K562 (cell line): ENCODE measurements around the gene CNOT1. TPM values are rescaled to one million over a fixed set of nuclear protein-coding genes. Genes with fewer than 3 reads are reported as not detected.

Source experiments
- ATAC-seq: fragments of 200-7000 bp; cut with Tn5 transposase; 3 replicates; pipeline ENCODE4 v1.9.1; 2020; ENCODE audit warnings: moderate library complexity
- BruUV-seq: library from RNA; stranded (reverse); fragments of 400-500 nt; replicated peaks from 2 replicates; lab custom pipeline; 2021; lab: Mats Ljungman, UMichigan
- CTCF ChIA-PET: fragments of 300-600 bp; formaldehyde crosslinking; extraction: SDS; loops from one replicate; lab custom pipeline; 2021; ENCODE audit warnings: low intra/inter-chr PET ratio; lab: Yijun Ruan, JAX
- POLR2A ChIA-PET: fragments of 300-600, 350-650 bp; sonication (Branson Sonifier 250); formaldehyde crosslinking; extraction: SDS; loops from one replicate; lab custom pipeline; 2021; ENCODE audit warnings: antibody characterized with exemption, inconsistent platforms; lab: Yijun Ruan, JAX
- DNase-seq, 4 experiments: peaks; one replicate each; pipeline versions ENCODE4 v3.0.0 to v3.0.0-alpha.2; 2011 to 2018; ENCODE audit warnings: low spot score in 3 of 4, mixed read lengths in 3 of 4; ENCODE audit errors: extremely low read depth in 1 of 4
- FAIRE-seq: peaks from 2 replicates; lab custom pipeline; 2011; peaks lifted over from hg19 to GRCh38; lab: Jason Lieb, UNC
- H2AFZ ChIP-seq: 2 replicates; pipeline ENCODE4 v1.6.0; 2011; ENCODE audit warnings: low read depth, low read length, control low read depth, inconsistent platforms
- H3K27ac ChIP-seq: fragments of 200-600 bp; 3 replicates; pipeline ENCODE4 v1.8.0; 2011; ENCODE audit warnings: low read depth, mild to moderate bottlenecking, control low read depth, inconsistent platforms, low read length, moderate library complexity, mixed read lengths; ENCODE audit errors: extremely low read depth
- H3K27me3 ChIP-seq, 2 experiments: fragments of 300-600 bp in 1 of 2; 2 replicates in 1 of 2; 3 replicates in 1 of 2; pipeline versions ENCODE4 v1.6.0 to v1.8.0; 2011; ENCODE audit warnings: inconsistent platforms in 2 of 2, low read length in 2 of 2, mild to moderate bottlenecking in 1 of 2, mixed read lengths in 1 of 2, moderate library complexity in 1 of 2; ENCODE audit not compliant: control insufficient read depth in 2 of 2, insufficient read depth in 2 of 2
- H3K36me3 ChIP-seq: fragments of 300-600 bp; 3 replicates; pipeline ENCODE4 v1.8.0; 2011; ENCODE audit warnings: mild to moderate bottlenecking, low read length, inconsistent platforms; ENCODE audit not compliant: control insufficient read depth, insufficient read depth
- H3K4me1 ChIP-seq, 2 experiments: fragments of 200-600 bp in 1 of 2; replicated peaks in 1 of 2; 2 replicates in 1 of 2; 3 replicates in 1 of 2; pipeline versions ENCODE4 v1.5.1 to v1.8.0; 2011; ENCODE audit warnings: inconsistent platforms in 2 of 2, low read length in 2 of 2, mild to moderate bottlenecking in 1 of 2, mixed read lengths in 1 of 2, moderate library complexity in 1 of 2; ENCODE audit not compliant: control insufficient read depth in 2 of 2, insufficient read depth in 2 of 2
- H3K4me2 ChIP-seq: 2 replicates; pipeline ENCODE4 v1.6.1; 2011; ENCODE audit warnings: low read length, control low read depth, inconsistent platforms, mixed read lengths; ENCODE audit not compliant: insufficient read depth
- H3K4me3 ChIP-seq: fragments of 200-600 bp; sonication (generic), shearing (Covaris generic); 2 replicates; pipeline ENCODE4 v1.5.1; 2016; ENCODE audit warnings: control low read depth, inconsistent platforms
- H3K79me2 ChIP-seq: fragments of 200-600 bp; 3 replicates; pipeline ENCODE4 v1.8.0; 2011; ENCODE audit warnings: low read length, inconsistent platforms; ENCODE audit not compliant: control insufficient read depth, insufficient read depth
- H3K9ac ChIP-seq, 2 experiments: 2 replicates each; pipeline versions ENCODE4 v1.6.0 to v1.6.1; 2011; ENCODE audit warnings: low read depth in 2 of 2, low read length in 2 of 2, control low read depth in 1 of 2, inconsistent platforms in 1 of 2, mild to moderate bottlenecking in 1 of 2, mixed read lengths in 1 of 2; ENCODE audit not compliant: insufficient read depth in 1 of 2
- H3K9me1 ChIP-seq: one replicate; pipeline ENCODE4 v1.6.0; 2011; ENCODE audit warnings: inconsistent platforms, mild to moderate bottlenecking, low read length, moderate library complexity; ENCODE audit not compliant: control insufficient read depth, insufficient read depth
- H3K9me3 ChIP-seq: replicated peaks from 2 replicates; pipeline ENCODE4 v1.5.1; 2011; ENCODE audit warnings: low read depth, low read length, inconsistent platforms; ENCODE audit not compliant: control insufficient read depth, insufficient read depth
- H4K20me1 ChIP-seq: replicated peaks from 2 replicates; pipeline ENCODE4 v1.6.1; 2011; ENCODE audit warnings: low read length, inconsistent platforms, mixed read lengths; ENCODE audit not compliant: control insufficient read depth, insufficient read depth
- CREM ChIP-seq: IDR thresholded peaks from 2 replicates; pipeline ENCODE4 v1.6.1; 2014; ENCODE audit warnings: antibody characterized with exemption, low read depth
- E2F5 ChIP-seq: sonication (generic); formaldehyde crosslinking; IDR thresholded peaks from 2 replicates; pipeline ENCODE4 v1.8.0; 2022; ENCODE audit warnings: mild to moderate bottlenecking, missing genetic modification reagents
- GABPA ChIP-seq: fragments of 200-800 bp; sonication (Bioruptor generic); conservative IDR thresholded peaks from 2 replicates; pipeline ENCODE4 v1.6.1; 2016; ENCODE audit warnings: low read depth, missing genetic modification characterization, missing compliant biosample characterization
- HCFC1 ChIP-seq: IDR thresholded peaks from 2 replicates; pipeline ENCODE4 v1.6.1; 2012; ENCODE audit warnings: low read depth, low read length, improper control_type of control experiment
- KDM5B ChIP-seq: fragments of 200-600 bp; sonication (generic); IDR thresholded peaks from 2 replicates; pipeline ENCODE4 v1.6.1; 2012; ENCODE audit warnings: low read depth, mild to moderate bottlenecking, moderate library complexity, low read length, control low read depth, inconsistent platforms; ENCODE audit not compliant: insufficient replicate concordance
- KLF13 ChIP-seq: fragments of 450-650 bp; IDR thresholded peaks from 2 replicates; pipeline ENCODE4 v1.6.1; 2016; ENCODE audit warnings: missing genetic modification characterization, low read depth, mild to moderate bottlenecking, missing compliant biosample characterization, moderate library complexity, borderline replicate concordance
- STAT5B ChIP-seq: fragments of 250-450 bp; sonication (Bioruptor Pico); IDR thresholded peaks from 2 replicates; pipeline ENCODE4 v1.8.0; 2021; ENCODE audit warnings: mild to moderate bottlenecking, inconsistent platforms
- XRCC5 ChIP-seq: fragments of 200-400 bp; formaldehyde crosslinking; IDR thresholded peaks from 2 replicates; pipeline ENCODE4 v1.6.1; 2017; ENCODE audit warnings: low read depth, mild to moderate bottlenecking, low read length
- ZNF512 ChIP-seq: IDR thresholded peaks from 2 replicates; pipeline ENCODE4 v1.6.1; 2016; ENCODE audit warnings: missing genetic modification characterization, missing compliant biosample characterization
- ZNF583 ChIP-seq: fragments of 250-450 bp; sonication (Bioruptor Pico); IDR thresholded peaks from 2 replicates; pipeline ENCODE4 v1.4.0; 2020
- ZNF699 ChIP-seq: fragments of 250-450 bp; sonication (Bioruptor Pico); IDR thresholded peaks from 2 replicates; pipeline ENCODE4 v1.8.0; 2021; ENCODE audit warnings: mild to moderate bottlenecking, moderate library complexity; ENCODE audit not compliant: insufficient replicate concordance
- WGBS: fragments of 100-300 bp; shearing (Covaris generic); methylation state at CpG from one replicate; pipeline ENCODE4 v1.1.6; 2016; ENCODE audit warnings: low coverage, mixed read lengths; ENCODE audit not compliant: insufficient coverage; ENCODE audit errors: missing lambda C conversion rate; 5-methylcytosine and 5-hydroxymethylcytosine counted together
- in situ Hi-C: fragments of 300-500 bp; cut with MboI; formaldehyde crosslinking; loops from 4 replicates; pipeline ENCODE4 v1.15.0; 2018; ENCODE audit warnings: inconsistent platforms, mixed read lengths
- intact Hi-C: fragments of 100-400 bp; cut with micrococcal nuclease; formaldehyde crosslinking; loops from 2 replicates; pipeline ENCODE4 v1.14.2; 2022
- polyA plus RNA-seq, 8 experiments: library from polyadenylated mRNA; depleted of rRNA in 4 of 8; stranded (reverse) in 5 of 8; unstranded in 3 of 8; fragments of >200 nt; fragmentation: Nextera tagmentation in 2 of 8; fragmentation: Illumina TruSeq in 1 of 8; extraction: Ambion mirVana in 2 of 8; extraction: Trizol in 1 of 8; gene quantifications; 2 replicates each; pipeline versions ENCODE4 v1.2.1 to v1.2.3, GENCODE V29; 2011 to 2014; ENCODE audit warnings: inconsistent platforms in 1 of 8, missing spikeins in 1 of 8
- total RNA-seq, 7 experiments: library from RNA; depleted of rRNA in 6 of 7; stranded (reverse); fragments of >200 nt in 6 of 7; fragmentation: Illumina TruSeq in 2 of 7; extraction: Trizol in 2 of 7; gene quantifications; 2 replicates each; pipeline versions ENCODE4 v1.2.1 to v1.2.3, GENCODE V29; 2011 to 2021; ENCODE audit warnings: low replicate concordance in 1 of 7
- TF ChIP-seq, protein P1 (sequence below): sonication (generic); formaldehyde crosslinking; IDR thresholded peaks from 2 replicates; pipeline ENCODE4 v1.9.0; 2022; ENCODE audit warnings: mild to moderate bottlenecking, missing genetic modification reagents
- TF ChIP-seq, protein P2 (sequence below): fragments of 250-450 bp; sonication (Bioruptor Pico); IDR thresholded peaks from 2 replicates; pipeline ENCODE4 v1.9.0; 2021; ENCODE audit warnings: mild to moderate bottlenecking
- TF ChIP-seq, protein P3 (sequence below): fragments of 250-450 bp; sonication (Bioruptor Pico); IDR thresholded peaks from 2 replicates; pipeline ENCODE4 v1.5.0; 2021; ENCODE audit warnings: mild to moderate bottlenecking, moderate library complexity

CNOT1 gene
- total and polyA plus RNA-seq, 9 of the 15 experiments (the other 6 are each of a cell fraction or from before 2014, with no cell fraction given) = 110 to 270 (median 220) TPM

- WGBS = 0% methylated on average over 2 of the region's 2 CpGs
- ChIA-PET CTCF (no interaction called here), POLR2A (no interaction called here)
- DNase-seq = no peak
- H3K79me2 ChIP-seq = no peaks in the 10 kb centered on the region
- no TSS peak for BruUV-seq
- no peak overlapping the region for H3K4me3 ChIP-seq
- in situ Hi-C loops = no loop called here
- no peak for ATAC-seq
- H3K9me3 ChIP-seq = no peaks in the 10 kb centered on the region
- H3K36me3 ChIP-seq = no peaks in the 10 kb centered on the region
- H3K9ac ChIP-seq = no peak overlapping the region
- H3K27ac ChIP-seq = no peak overlapping the region
- H3K9me1 ChIP-seq = no peaks in the 10 kb centered on the region
- no peaks in the 10 kb centered on the region for H4K20me1 ChIP-seq
- no peak for FAIRE-seq
- H3K27me3 ChIP-seq = peaks cover 9 to 43% of the 10 kb centered on the region in 2 experiments
- intact Hi-C loops = no loop called here
- H2AFZ ChIP-seq = no peak overlapping the region
- H3K4me2 ChIP-seq = no peak overlapping the region
- no peaks in the 10 kb centered on the region for H3K4me1 ChIP-seq
- no peak for TF ChIP-seq KDM5B
- TF ChIP-seq XRCC5 = no peak
- TF ChIP-seq GABPA = no peak
- no peak for TF ChIP-seq KLF13 (tag)
- no peak for TF ChIP-seq ZNF512 (tag)
- TF ChIP-seq E2F5 = no peak
- TF ChIP-seq HCFC1 = no peak
- no peak for TF ChIP-seq CREM
- TF ChIP-seq STAT5B (CRISPR knock-in tag) = no peak
- TF ChIP-seq, protein P1, sequence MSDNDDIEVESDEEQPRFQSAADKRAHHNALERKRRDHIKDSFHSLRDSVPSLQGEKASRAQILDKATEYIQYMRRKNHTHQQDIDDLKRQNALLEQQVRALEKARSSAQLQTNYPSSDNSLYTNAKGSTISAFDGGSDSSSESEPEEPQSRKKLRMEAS (CRISPR knock-in tag) = no peak
- TF ChIP-seq ZNF583 (CRISPR knock-in tag) = no peak
- TF ChIP-seq, protein P2, sequence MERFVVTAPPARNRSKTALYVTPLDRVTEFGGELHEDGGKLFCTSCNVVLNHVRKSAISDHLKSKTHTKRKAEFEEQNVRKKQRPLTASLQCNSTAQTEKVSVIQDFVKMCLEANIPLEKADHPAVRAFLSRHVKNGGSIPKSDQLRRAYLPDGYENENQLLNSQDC (CRISPR knock-in tag) = no peak
- TF ChIP-seq, protein P3, sequence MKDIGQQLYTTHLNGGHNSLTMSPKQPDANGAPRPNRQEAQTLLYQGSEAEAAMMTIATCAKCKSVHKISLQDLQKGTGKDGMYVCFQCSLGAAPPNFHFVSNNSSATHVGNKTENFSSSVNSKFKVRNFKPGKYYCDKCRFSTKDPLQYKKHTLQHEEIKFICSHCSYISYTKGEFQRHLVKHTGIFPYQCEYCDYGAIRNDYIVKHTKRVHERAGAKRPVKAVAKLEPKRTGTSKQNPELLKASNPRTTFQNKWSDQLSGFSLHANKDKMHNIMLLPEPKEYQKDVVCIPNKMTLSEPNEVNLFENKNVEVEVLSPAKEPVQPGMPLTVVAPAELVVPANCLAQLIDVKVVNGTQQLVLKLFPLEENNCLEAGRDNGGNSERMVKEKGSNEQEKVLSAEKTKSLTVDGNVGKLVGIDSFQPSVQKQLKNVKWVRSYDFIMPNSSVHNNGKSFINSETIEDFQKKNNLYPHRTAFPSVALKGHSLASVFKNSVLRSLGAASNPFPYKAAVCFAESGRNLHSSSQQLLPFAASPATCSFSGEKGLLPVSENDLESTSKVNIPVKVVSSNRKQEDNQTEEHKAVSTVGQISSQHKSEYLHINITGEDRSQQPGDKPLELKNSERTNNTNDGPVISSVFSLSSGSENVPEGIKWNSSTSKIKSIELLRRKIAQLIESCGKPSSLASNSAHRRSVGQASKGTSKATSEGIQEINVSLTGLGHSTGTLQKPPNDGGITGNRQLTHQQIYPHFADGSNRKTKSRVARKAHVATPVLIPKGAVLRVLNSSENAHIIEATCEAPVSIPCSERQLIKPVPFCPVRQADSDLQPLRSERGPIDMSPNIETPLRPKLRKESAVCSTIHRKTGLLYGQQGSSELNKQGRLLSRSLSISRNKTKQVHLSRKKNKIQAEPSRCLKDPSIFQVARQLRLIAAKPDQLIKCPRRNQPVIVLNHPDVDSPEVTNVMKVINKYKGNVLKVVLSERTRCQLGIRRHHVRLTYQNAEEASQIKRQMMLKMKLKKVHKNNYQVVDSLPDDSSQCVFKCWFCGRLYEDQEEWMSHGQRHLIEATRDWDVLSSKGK (CRISPR knock-in tag) = no peak
- TF ChIP-seq ZNF699 (CRISPR knock-in tag) = no peak
Observed at GRCh38 chr16:58478427-58478826, 151.2 kb downstream of the CNOT1 start.
